Transverse colon (tissue), 3 donors: ENCODE results near the gene BICD1.

Source experiments
- EP300 ChIP-seq: sonication (generic); formaldehyde crosslinking; IDR thresholded peaks from one replicate; pipeline ENCODE4 v1.6.1; 2017; ENCODE audit warnings: antibody characterized with exemption, low read depth
- TF ChIP-seq, protein P1 (sequence below), 5 experiments: fragments of 200-600 bp in 3 of 5; fragments of 450-650 bp in 2 of 5; sonication (generic) in 3 of 5; IDR thresholded peaks; 1 replicate in 2 of 5; 2 replicates in 3 of 5; pipeline ENCODE4 v1.5.1; 2016 to 2017; ENCODE audit warnings: antibody characterized with exemption in 5 of 5, inconsistent platforms in 3 of 5, mild to moderate bottlenecking in 2 of 5, moderate library complexity in 1 of 5

DNA sequence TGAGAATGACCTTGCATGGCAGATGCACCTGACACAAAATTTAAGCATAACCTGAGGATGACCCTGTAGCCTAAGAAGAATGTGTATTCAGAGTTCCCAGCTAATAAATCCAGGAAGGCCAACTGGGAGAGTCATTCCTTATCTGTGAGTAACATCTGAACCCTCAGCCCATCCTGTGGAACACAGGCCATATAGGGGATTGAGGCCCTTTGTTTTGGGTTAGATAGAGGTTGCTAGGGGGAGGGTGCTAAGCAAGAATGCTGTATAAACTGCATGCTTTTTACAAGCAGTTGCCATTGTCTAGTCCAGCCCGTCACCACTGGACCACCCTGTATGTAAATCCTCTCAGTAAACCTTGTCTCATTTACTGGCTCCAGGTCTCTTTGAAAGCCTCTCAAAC is 77.0 kb downstream of the BICD1 start:
- TF ChIP-seq, protein P1, sequence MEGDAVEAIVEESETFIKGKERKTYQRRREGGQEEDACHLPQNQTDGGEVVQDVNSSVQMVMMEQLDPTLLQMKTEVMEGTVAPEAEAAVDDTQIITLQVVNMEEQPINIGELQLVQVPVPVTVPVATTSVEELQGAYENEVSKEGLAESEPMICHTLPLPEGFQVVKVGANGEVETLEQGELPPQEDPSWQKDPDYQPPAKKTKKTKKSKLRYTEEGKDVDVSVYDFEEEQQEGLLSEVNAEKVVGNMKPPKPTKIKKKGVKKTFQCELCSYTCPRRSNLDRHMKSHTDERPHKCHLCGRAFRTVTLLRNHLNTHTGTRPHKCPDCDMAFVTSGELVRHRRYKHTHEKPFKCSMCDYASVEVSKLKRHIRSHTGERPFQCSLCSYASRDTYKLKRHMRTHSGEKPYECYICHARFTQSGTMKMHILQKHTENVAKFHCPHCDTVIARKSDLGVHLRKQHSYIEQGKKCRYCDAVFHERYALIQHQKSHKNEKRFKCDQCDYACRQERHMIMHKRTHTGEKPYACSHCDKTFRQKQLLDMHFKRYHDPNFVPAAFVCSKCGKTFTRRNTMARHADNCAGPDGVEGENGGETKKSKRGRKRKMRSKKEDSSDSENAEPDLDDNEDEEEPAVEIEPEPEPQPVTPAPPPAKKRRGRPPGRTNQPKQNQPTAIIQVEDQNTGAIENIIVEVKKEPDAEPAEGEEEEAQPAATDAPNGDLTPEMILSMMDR (IDR thresholded peaks at IDR 0.05), result no peak
- TF ChIP-seq EP300, result no peak
